GM18517 (cell line): Measurements from ENCODE around the gene DICER1.
"Not testable (repeated sequence)": the region's sequence is repeated elsewhere in the genome, so short reads cannot be mapped to it uniquely, and the experiment has no call there.

Source experiments
- ATAC-seq: cut with Tn5 transposase; IDR thresholded peaks from one replicate; pipeline ENCODE4 v1.9.1; 2021; ENCODE audit warnings: mild to moderate bottlenecking, moderate library complexity; ENCODE audit not compliant: unreplicated experiment

The DICER1 gene

DNA sequence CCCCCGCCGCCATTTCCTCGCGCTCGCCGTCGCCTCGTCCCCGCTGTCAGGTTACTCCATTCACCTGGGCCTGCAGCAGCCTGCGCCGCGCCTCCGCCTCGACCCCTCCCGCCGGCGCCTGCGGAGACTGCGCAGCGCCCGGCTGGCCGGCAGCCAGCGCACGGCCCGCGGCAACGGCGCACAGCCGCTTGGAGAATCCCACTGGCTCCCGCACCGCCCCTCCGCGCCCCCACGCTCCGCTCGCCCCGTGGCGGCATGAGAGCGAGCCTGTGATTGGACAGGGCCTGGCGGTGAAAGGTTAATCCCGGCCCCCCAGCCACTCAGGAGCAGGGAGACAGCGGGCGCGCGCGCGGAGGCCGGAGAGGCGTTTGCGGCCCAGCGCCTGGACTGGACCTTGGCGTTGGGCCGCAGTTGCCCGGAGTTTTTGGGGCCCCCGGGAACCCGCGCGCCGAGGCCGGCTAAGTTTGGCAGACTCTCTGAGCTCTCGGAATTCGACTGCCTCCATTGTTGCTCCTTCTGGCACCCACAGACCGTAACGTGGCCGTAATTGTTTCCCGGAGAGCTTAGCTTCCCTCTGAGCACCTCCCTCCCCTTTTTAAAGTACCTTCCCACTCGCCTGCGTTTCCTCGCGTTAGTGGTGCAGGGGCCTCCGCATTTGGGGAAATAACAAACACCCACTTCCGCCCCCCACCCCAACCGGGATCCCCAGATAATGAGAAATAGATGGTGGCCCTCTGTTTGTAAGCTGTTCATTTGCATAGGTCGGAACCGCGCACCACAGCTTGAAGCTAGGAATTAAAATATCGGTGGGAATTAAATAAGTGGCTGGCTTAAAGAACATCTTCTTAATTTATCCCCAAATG is at the start of gene DICER1:
DICER1 (minus strand) TSS at position 203 of the 863 bp plus-strand sequence. CDS start 24,071 bp downstream, outside the sequence.
- peak; percentile 85 for ATAC-seq

DNA sequence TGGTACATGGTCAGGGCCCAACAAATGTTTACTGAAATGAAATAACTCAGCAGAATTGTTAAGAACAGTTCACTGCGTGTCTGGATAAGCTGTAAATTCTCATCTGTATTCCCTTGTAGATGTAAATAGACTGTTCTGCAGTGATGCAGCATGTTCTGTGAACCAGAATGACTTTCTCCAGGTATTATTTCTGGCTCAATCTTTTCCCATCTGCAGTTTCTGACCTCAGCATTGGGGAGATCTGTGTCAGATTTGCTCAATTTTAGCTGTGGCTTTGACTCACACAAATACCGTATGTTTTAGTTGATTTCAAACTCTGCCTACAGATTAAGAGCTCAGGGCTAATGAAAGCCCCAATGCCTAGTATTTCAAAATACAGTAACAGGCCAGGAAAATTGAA is 49.2 kb upstream of the DICER1 start:
- ATAC-seq = no peak

DNA sequence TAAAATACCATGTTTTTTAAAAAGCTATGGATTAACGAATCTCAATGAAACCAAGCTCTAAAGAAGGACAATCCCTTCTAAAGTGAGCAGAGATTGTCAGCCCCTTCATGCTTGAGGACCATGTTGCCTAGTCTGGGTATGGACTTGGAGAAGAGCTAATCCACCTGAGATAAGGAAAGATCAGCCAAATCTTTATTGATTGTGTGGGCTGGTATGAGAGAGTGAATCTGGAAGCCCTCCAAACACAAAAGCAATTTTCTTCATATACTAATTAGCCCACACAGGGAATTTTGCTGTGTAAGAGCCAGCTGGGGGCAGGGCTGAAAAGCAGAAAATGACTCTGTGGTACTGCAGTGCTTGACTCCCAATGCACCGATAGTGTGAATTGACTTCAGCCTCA is 47.4 kb upstream of the DICER1 start:
- no peak for ATAC-seq

DNA sequence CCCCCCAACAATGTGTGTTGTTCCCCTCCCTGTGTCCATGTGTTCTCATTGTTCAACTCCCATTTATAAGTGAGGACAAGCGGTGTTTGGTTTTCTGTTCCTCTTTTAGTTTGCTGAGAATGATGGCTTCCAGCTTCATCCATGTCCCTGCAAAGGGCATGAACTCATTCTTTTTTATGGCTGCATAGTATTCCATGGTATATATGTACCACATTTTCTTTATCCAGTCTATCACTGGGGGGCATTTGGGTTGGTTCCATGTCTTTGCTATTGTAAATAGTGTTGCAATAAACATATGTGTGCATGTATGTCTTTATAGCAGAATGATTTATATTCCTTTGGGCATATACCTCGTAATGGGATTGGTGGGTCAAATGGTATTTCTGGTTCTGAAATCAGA is 44.4 kb upstream of the DICER1 start:
- ATAC-seq = not testable (repeated sequence)

DNA sequence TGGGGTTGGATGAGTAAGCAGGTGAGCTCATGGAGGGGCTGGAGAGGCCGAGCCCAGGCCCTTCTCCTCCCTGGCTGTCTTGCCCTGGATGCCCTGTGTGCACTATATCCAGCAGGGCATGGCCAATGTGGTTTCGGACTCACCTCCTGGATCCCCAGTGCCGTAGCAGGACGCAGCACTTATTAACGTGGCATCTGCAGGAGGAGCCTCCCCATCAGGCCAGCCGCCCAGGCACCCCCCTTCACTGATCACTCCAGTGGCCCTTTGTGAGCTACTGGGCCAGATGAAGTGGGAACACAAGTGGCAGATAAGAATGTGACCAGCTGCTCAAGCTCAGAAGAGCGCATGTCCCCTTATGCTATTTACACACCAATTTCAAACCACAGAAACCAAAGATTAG is 43.1 kb upstream of the DICER1 start:
- ATAC-seq = no peak

DNA sequence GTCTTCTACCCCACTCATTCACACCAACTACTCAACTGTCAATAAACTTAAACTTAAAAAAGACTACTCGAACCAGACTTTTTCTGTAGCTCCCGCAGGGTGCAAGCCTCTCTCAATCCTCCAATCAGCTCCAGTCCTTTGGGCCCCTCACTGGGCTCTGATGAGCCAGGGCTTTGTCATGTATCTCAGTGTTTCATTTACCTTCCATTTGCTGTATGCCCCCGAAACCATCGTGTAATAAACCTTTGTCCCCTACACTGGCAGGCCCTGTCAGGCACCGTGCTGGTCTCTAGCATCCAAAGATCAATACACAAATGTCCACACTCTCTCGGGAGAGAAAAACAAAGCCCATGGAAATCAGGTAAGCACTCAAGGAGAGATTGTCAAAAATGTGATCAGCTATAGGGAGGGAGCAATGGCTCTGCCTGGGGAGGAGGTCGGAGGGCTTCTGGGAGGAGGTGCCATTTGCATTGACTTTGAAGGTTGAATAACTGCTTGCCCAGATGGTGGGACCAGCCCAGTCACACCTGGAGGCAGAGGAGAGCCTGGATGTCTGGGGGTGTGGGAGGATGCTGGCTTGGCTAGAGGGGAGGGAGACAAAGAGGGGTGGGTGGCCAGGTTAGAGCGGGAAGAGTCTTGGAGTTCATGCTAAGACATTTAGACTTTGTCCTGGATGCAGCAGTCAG is 42.1 kb upstream of the DICER1 start:
- no peak for ATAC-seq

DNA sequence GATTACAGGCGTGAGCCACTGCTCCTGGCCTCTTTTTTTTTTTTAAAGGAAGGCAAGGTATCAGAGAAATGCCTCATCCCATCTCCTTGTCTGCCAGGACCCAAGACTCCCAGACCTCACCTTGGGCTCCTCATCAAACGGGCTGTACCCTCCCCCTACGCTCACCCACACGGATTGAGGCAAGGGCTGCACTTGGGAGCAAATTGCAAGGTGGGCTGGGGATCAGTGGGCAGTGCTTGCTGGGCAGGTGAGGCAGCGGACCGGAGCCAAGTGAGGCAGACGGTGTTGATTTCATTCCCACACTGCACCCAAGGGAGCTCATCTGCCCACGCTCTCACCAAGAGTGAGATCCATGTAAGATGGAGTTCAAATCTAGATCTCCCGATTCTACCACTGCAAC is 41.0 kb upstream of the DICER1 start:
- no peak for ATAC-seq

- ATAC-seq = no peak
These were observed 40.2 kb upstream of the DICER1 start for GRCh38 chr14:95197551-95197950.

- no peak for ATAC-seq
These were observed 39.7 kb upstream of the DICER1 start for GRCh38 chr14:95196826-95197545.

DNA sequence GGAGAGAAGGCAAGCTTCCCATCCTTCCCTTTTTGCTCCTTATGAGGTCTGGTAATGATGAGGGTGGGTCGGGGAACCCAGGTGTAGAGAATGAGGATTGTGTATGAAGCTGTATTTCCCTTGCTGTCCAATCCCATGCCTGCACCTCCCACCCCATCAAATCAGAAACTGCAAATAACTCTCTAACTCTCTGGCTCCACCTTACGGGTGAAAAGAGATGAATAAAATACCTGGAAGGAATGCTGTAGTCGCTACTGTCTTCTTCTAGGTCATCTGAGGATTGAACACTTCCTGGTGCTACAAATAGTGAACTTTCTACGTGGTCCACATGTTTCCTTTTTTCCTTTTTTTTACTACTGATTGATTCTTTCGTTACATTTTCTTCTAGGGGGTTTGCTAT is 38.9 kb upstream of the DICER1 start:
- ATAC-seq = no peak

DNA sequence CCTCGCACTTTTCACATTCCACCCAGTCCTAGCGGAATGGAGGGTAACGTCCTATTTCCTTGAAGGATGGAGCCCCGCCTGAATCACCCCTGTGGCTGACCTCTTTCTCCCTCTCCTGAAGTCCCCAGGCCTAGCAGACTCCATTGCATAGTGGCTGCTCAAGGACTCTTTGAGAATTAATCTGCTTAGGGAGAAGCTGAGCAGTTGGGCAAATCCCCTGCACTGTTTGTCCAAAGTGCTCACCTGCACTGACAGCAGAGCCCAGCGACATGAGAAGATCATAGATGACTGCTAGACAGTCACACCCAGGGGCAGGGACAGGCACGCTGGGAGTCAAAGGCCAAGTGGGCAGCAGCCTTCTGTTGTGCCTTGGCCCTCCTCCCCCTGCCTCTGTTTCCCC is 37.7 kb upstream of the DICER1 start:
- ATAC-seq = no peak

GRCh38 chr14:95193081-95193480 is 35.8 kb upstream of the DICER1 start:
- ATAC-seq = no peak

GRCh38 chr14:95192311-95192710 is 35.0 kb upstream of the DICER1 start:
- ATAC-seq = no peak

- no peak for ATAC-seq
These were observed 34.3 kb upstream of the DICER1 start for GRCh38 chr14:95191445-95192199.

DNA sequence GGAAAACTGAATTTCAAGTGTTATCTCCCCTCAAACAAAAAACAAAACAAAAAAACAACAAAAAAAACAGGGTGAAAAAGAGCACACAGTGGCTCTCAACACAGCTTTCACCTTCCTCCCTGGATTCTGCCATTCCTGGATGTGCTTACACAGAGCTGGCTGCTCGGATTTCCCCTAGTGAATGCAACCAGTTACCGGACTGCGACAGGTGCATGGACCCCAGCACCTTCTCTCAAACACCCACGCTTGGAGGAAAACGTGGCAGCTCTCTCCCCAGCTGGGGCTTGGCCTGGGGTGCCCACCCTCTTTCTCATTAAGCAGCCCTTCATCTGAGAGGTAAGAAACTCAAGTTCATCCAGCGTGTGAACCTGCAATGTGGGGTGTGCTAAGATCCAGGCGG is 33.5 kb upstream of the DICER1 start:
- ATAC-seq = no peak

- no peak for ATAC-seq
These were observed 33.1 kb upstream of the DICER1 start for GRCh38 chr14:95190346-95190840.

GRCh38 chr14:95189367-95190132 is 32.2 kb upstream of the DICER1 start:
- ATAC-seq = no peak

GRCh38 chr14:95188380-95188779 is 31.1 kb upstream of the DICER1 start:
- ATAC-seq = no peak

GRCh38 chr14:95185767-95186392 is 28.6 kb upstream of the DICER1 start:
- ATAC-seq = no peak
